Measurements from ENCODE around the gene TAOK1. TPM values are rescaled to one million over a fixed set of nuclear protein-coding genes. Genes with fewer than 3 reads are reported as not detected.

TAOK1 gene
- total RNA-seq, 1 experiment from 2014 or later, result 56.3 TPM

DNA sequence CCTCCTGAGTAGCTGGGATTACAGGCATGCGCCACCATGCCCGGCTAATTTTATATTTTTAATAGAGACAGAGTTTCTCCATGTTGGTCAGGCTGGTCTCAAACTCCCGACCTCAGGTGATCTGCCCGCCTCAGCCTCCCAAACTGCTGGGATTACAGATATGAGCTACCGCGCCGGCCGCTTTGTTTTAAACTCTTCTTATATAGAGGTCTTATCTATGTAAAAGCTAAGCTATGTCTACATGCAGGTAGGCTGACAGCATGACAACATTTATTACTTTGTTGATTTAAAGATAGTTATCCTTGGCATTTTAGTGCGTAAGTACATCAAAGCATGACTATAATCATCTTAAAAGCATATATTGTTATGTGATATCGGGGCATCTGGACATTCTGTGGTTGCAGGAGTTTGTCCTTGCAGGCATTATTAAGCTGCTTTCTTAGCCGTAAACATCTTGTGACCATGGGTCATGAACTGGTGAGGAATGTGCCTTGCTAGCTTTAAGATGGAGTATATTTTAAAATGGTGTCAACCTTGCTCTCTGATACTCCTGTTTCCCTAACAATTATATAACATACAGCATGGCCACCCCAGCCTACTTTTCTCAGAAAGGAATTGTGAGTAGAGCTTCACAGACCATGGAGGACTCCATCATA is 45.8 kb upstream of the TAOK1 start:
- no peak for TF ChIP-seq SIN3A (IDR thresholded peaks at IDR 0.05; ENCODE audit: low read depth)
- no peak for TF ChIP-seq ZNF274 (IDR thresholded peaks at IDR 0.05; ENCODE audit: low read depth, low read length)
- no peak for TF ChIP-seq JUND (IDR thresholded peaks at IDR 0.05)
- TF ChIP-seq CBX3 (IDR thresholded peaks at IDR 0.05; ENCODE audit: low read depth), result no peak
- TF ChIP-seq RAD21 (IDR thresholded peaks at IDR 0.05; ENCODE audit: low read depth), result no peak
- no peak for TF ChIP-seq SRF (IDR thresholded peaks at IDR 0.05; ENCODE audit: low read depth)
- TF ChIP-seq, protein P1, sequence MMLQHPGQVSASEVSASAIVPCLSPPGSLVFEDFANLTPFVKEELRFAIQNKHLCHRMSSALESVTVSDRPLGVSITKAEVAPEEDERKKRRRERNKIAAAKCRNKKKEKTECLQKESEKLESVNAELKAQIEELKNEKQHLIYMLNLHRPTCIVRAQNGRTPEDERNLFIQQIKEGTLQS (IDR thresholded peaks at IDR 0.05), result no peak
- TF ChIP-seq, protein P2, sequence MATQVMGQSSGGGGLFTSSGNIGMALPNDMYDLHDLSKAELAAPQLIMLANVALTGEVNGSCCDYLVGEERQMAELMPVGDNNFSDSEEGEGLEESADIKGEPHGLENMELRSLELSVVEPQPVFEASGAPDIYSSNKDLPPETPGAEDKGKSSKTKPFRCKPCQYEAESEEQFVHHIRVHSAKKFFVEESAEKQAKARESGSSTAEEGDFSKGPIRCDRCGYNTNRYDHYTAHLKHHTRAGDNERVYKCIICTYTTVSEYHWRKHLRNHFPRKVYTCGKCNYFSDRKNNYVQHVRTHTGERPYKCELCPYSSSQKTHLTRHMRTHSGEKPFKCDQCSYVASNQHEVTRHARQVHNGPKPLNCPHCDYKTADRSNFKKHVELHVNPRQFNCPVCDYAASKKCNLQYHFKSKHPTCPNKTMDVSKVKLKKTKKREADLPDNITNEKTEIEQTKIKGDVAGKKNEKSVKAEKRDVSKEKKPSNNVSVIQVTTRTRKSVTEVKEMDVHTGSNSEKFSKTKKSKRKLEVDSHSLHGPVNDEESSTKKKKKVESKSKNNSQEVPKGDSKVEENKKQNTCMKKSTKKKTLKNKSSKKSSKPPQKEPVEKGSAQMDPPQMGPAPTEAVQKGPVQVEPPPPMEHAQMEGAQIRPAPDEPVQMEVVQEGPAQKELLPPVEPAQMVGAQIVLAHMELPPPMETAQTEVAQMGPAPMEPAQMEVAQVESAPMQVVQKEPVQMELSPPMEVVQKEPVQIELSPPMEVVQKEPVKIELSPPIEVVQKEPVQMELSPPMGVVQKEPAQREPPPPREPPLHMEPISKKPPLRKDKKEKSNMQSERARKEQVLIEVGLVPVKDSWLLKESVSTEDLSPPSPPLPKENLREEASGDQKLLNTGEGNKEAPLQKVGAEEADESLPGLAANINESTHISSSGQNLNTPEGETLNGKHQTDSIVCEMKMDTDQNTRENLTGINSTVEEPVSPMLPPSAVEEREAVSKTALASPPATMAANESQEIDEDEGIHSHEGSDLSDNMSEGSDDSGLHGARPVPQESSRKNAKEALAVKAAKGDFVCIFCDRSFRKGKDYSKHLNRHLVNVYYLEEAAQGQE (IDR thresholded peaks at IDR 0.05; ENCODE audit: low read depth), result no peak
- TF ChIP-seq ZFX (IDR thresholded peaks at IDR 0.05), result no peak
- TF ChIP-seq CEBPB (IDR thresholded peaks at IDR 0.05; ENCODE audit: low read depth), result no peak
- no peak for TF ChIP-seq SP1 (IDR thresholded peaks at IDR 0.05; ENCODE audit: low read depth)
- no peak for TF ChIP-seq POLR2AphosphoS5 (IDR thresholded peaks at IDR 0.05; ENCODE audit: low read depth, low read length)
- no peak for TF ChIP-seq YY1 (IDR thresholded peaks at IDR 0.05; ENCODE audit: extremely low read depth, insufficient replicate concordance, low read depth, low read length)
- no peak for TF ChIP-seq TCF7L2 (IDR thresholded peaks at IDR 0.05; ENCODE audit: borderline replicate concordance, extremely low read depth, insufficient read depth, insufficient read length)
- ChIA-PET POLR2A (interaction anchor here (1.9 kb wide), 1 partner anchor 50 kb away, joined by 7 read pairs; the partner anchor contains the start of gene NUFIP2), CTCF (interaction anchor here (1.3 kb wide), 1 partner anchor 25 kb away, joined by 4 read pairs; no protein-coding TSS in a partner anchor), RAD21 (ENCODE audit: low non-redundant PET in 1 of 2, low total read pairs in 2 of 2, uncharacterized antibody in 2 of 2, unreplicated experiment in 2 of 2) (no interaction called here)
- Histone ChIP-seq H3K27me3 (ENCODE audit: insufficient read depth, low read length) (0 out of 2 replicates have a peak, but pooled peaks cover 9% of the 10 kb centered on the region), H2AFZ (ENCODE audit: low read depth, low read length, poor library complexity, severe bottlenecking) (no peak overlapping the region), H3K79me2 (ENCODE audit: insufficient read depth, low read length) (no peaks in the 10 kb centered on the region), H3K9me2 (ENCODE audit: insufficient read depth) (no peaks in the 10 kb centered on the region), H3K4me3 (replicated peaks in 1 of 2; ENCODE audit: low read depth in 1 of 2, low read length in 2 of 2) (no peak overlapping the region), H3K36me3 (ENCODE audit: control insufficient read depth in 1 of 2, insufficient read depth in 2 of 2, low read length in 2 of 2) (no peaks in the 10 kb centered on the region), H3K4me1 (ENCODE audit: control insufficient read depth in 1 of 2, insufficient read depth in 2 of 2, low read length in 2 of 2) (no peaks in the 10 kb centered on the region), H3K27ac (ENCODE audit: low read depth, low read length) (no peak overlapping the region), H4K20me1 (ENCODE audit: insufficient read depth) (no peaks in the 10 kb centered on the region), H3K9me3 (ENCODE audit: control insufficient read depth in 1 of 2, insufficient read depth in 1 of 2, low read depth in 1 of 2, low read length in 2 of 2) (no peaks in the 10 kb centered on the region), H3K4me2 (ENCODE audit: low read length) (no peak overlapping the region), H3K9ac (ENCODE audit: low read length) (no peak overlapping the region)
- DNase-seq (ENCODE audit: low read depth, low spot score) (no peak), ATAC-seq (no peak)
- intact Hi-C loops (cut with micrococcal nuclease), result no loop called here
- no TSS peak for BruUV-seq (replicated peaks)

Measured in HCT116 (cell line).